GM12878 (cell line): ENCODE results near the gene BFSP2. TPM values are rescaled to one million over a fixed set of nuclear protein-coding genes. Genes with fewer than 3 reads are reported as not detected.

Experiments
- ATAC-seq: fragments of 200-7000 bp; cut with Tn5 transposase; 3 replicates; pipeline ENCODE4 v1.9.1; 2020; ENCODE audit warnings: mild to moderate bottlenecking, moderate library complexity
- BruUV-seq: library from RNA; stranded (reverse); fragments of 400-500 nt; replicated peaks from 2 replicates; lab custom pipeline; 2021; lab: Mats Ljungman, UMichigan
- CTCF ChIA-PET: fragments of 300-600 bp; sonication (Branson Sonifier 250); formaldehyde crosslinking; extraction: SDS; loops from one replicate; lab custom pipeline; 2021; ENCODE audit warnings: inconsistent platforms; lab: Yijun Ruan, JAX
- POLR2A ChIA-PET: fragments of 350-600 bp; formaldehyde crosslinking; extraction: SDS; loops from one replicate; lab custom pipeline; 2021; ENCODE audit warnings: inconsistent platforms; lab: Charles Lee
- RAD21 ChIA-PET: fragments of 300-600 bp; sonication (Branson Sonifier 250); formaldehyde crosslinking; loops from one replicate; lab custom pipeline; 2023; ENCODE audit warnings: antibody characterized with exemption; ENCODE audit not compliant: unreplicated experiment; lab: Charles Lee
- SMC1A ChIA-PET: fragments of 300-600 bp; sonication (Branson Sonifier 250); formaldehyde crosslinking; loops from one replicate; lab custom pipeline; 2023; ENCODE audit not compliant: unreplicated experiment, uncharacterized antibody; lab: Charles Lee
- DNase-seq: peaks from one replicate; pipeline ENCODE4 v3.0.0-alpha.2; 2011; ENCODE audit warnings: low read depth, low spot score
- FAIRE-seq: peaks from 3 replicates; lab custom pipeline; 2011; peaks lifted over from hg19 to GRCh38; lab: Jason Lieb, UNC
- H2AFZ ChIP-seq: 2 replicates; pipeline ENCODE4 v1.6.0; 2011; ENCODE audit warnings: low read depth, low read length, control low read depth; ENCODE audit not compliant: control insufficient read depth
- H3K27ac ChIP-seq: 2 replicates; pipeline ENCODE4 v1.5.1; 2011; ENCODE audit warnings: control low read depth; ENCODE audit not compliant: control insufficient read depth, insufficient read depth
- H3K27me3 ChIP-seq, 2 experiments: replicated peaks in 1 of 2; 2 replicates each; pipeline versions ENCODE4 v1.6.0 to v1.6.1; 2011; ENCODE audit warnings: low read length in 1 of 2; ENCODE audit not compliant: control insufficient read depth in 2 of 2, insufficient read depth in 2 of 2
- H3K36me3 ChIP-seq, 2 experiments: 2 replicates each; pipeline ENCODE4 v1.5.1; 2011; ENCODE audit warnings: low read length in 1 of 2; ENCODE audit not compliant: control insufficient read depth in 2 of 2, insufficient read depth in 2 of 2
- H3K4me1 ChIP-seq: 2 replicates; pipeline ENCODE4 v1.6.1; 2011; ENCODE audit warnings: mild to moderate bottlenecking, low read length, moderate library complexity, mixed read lengths; ENCODE audit not compliant: control insufficient read depth, insufficient read depth
- H3K4me2 ChIP-seq: 2 replicates; pipeline ENCODE4 v1.6.0; 2011; ENCODE audit warnings: control low read depth; ENCODE audit not compliant: control insufficient read depth, insufficient read depth
- H3K4me3 ChIP-seq: fragments of 200-600 bp; sonication (generic); 2 replicates; pipeline ENCODE4 v1.5.1; 2016
- H3K79me2 ChIP-seq: 2 replicates; pipeline ENCODE4 v1.6.0; 2011; ENCODE audit warnings: low read length; ENCODE audit not compliant: control insufficient read depth, insufficient read depth
- H3K9ac ChIP-seq: 2 replicates; pipeline ENCODE4 v1.8.0; 2011; ENCODE audit warnings: low read length, control low read depth, mixed read lengths; ENCODE audit not compliant: control insufficient read depth, insufficient read depth
- H3K9me3 ChIP-seq: replicated peaks from 3 replicates; pipeline ENCODE4 v1.5.1; 2011; ENCODE audit warnings: mild to moderate bottlenecking, low read length; ENCODE audit not compliant: control insufficient read depth, insufficient read depth
- H4K20me1 ChIP-seq: 2 replicates; pipeline ENCODE4 v1.6.0; 2011; ENCODE audit not compliant: control insufficient read depth, insufficient read depth
- BHLHE40 ChIP-seq, 2 experiments: fragments of 450-650 bp in 1 of 2; IDR thresholded peaks; 2 replicates each; pipeline ENCODE4 v1.6.1; 2011 to 2017; ENCODE audit warnings: low read depth in 2 of 2, borderline replicate concordance in 1 of 2, improper control_type of control experiment in 1 of 2, low read length in 1 of 2, mild to moderate bottlenecking in 1 of 2
- JUNB ChIP-seq: IDR thresholded peaks from 2 replicates; pipeline ENCODE4 v1.6.1; 2016; ENCODE audit warnings: antibody characterized with exemption, mild to moderate bottlenecking
- MEF2A ChIP-seq: IDR thresholded peaks from 2 replicates; pipeline ENCODE4 v1.6.1; 2011; ENCODE audit warnings: low read depth, mild to moderate bottlenecking, low read length, moderate library complexity; ENCODE audit not compliant: insufficient read depth
- PAX5 ChIP-seq: IDR thresholded peaks from 2 replicates; pipeline ENCODE4 v1.6.1; 2011; ENCODE audit warnings: low read depth, low read length, borderline replicate concordance
- PML ChIP-seq: IDR thresholded peaks from 2 replicates; pipeline ENCODE4 v1.6.1; 2012; ENCODE audit warnings: low read length, inconsistent platforms
- POU2F2 ChIP-seq: IDR thresholded peaks from 3 replicates; pipeline ENCODE4 v1.6.1; 2011; ENCODE audit warnings: low read depth, mild to moderate bottlenecking, low read length, borderline replicate concordance
- SIX5 ChIP-seq: IDR thresholded peaks from 2 replicates; pipeline ENCODE4 v1.6.1; 2011; ENCODE audit warnings: mild to moderate bottlenecking, low read depth, low read length, moderate library complexity; ENCODE audit not compliant: severe bottlenecking
- TARDBP ChIP-seq: IDR thresholded peaks from 2 replicates; pipeline ENCODE4 v1.6.1; 2016; ENCODE audit warnings: borderline replicate concordance
- WGBS: methylation state at CpG from one replicate; pipeline ENCODE4 v1.1.6; 2016; ENCODE audit warnings: low lambda C conversion rate; ENCODE audit not compliant: insufficient replicate concordance, insufficient coverage; ENCODE audit errors: missing lambda C conversion rate; 5-methylcytosine and 5-hydroxymethylcytosine counted together
- in situ Hi-C: fragments of 300-500 bp; cut with MboI; formaldehyde crosslinking; loops from 9 replicates; pipeline ENCODE4 v1.14.3; 2018; ENCODE audit warnings: mixed read lengths
- intact Hi-C: fragments of 100-400 bp; cut with micrococcal nuclease; formaldehyde crosslinking; loops from one replicate; pipeline ENCODE4 v1.14.2; 2022; ENCODE audit not compliant: unreplicated experiment
- polyA plus RNA-seq, 11 experiments: library from polyadenylated mRNA; depleted of rRNA in 4 of 11; unstranded in 6 of 11; stranded (reverse) in 5 of 11; fragments of >200 nt; fragmentation: Nextera tagmentation in 4 of 11; fragmentation: Illumina TruSeq in 1 of 11; extraction: Ambion mirVana in 4 of 11; extraction: Trizol in 1 of 11; gene quantifications; 1 replicate in 1 of 11; 2 replicates in 10 of 11; pipeline versions ENCODE4 v1.2.1 to v1.2.3, GENCODE V29; 2011 to 2016; ENCODE audit warnings: inconsistent platforms in 2 of 11, missing spikeins in 2 of 11, low read depth in 1 of 11
- total RNA-seq, 4 experiments: library from RNA; depleted of rRNA in 3 of 4; stranded (reverse); fragments of >200 nt in 3 of 4; fragmentation: Illumina TruSeq in 1 of 4; extraction: Trizol in 1 of 4; gene quantifications; 2 replicates each; pipeline versions ENCODE4 v1.2.1 to v1.2.3, GENCODE V29; 2013 to 2021
- TF ChIP-seq, protein P1 (sequence below), 3 experiments: IDR thresholded peaks in 2 of 3; conservative IDR thresholded peaks in 1 of 3; 2 replicates each; pipeline ENCODE4 v1.5.1; 2011; ENCODE audit warnings: low read depth in 3 of 3, low read length in 3 of 3, mild to moderate bottlenecking in 3 of 3, control low read depth in 2 of 3, moderate library complexity in 2 of 3, inconsistent platforms in 1 of 3, mixed read lengths in 1 of 3; ENCODE audit not compliant: control insufficient read depth in 2 of 3, insufficient read depth in 1 of 3; ENCODE audit errors: extremely low read depth in 1 of 3

Gene BFSP2
- total and polyA plus RNA-seq, 10 of the 15 experiments (the other 5 are each of a cell fraction or from before 2014, with no cell fraction given), result 1.5 to 20.4 (median 7.3) TPM

DNA sequence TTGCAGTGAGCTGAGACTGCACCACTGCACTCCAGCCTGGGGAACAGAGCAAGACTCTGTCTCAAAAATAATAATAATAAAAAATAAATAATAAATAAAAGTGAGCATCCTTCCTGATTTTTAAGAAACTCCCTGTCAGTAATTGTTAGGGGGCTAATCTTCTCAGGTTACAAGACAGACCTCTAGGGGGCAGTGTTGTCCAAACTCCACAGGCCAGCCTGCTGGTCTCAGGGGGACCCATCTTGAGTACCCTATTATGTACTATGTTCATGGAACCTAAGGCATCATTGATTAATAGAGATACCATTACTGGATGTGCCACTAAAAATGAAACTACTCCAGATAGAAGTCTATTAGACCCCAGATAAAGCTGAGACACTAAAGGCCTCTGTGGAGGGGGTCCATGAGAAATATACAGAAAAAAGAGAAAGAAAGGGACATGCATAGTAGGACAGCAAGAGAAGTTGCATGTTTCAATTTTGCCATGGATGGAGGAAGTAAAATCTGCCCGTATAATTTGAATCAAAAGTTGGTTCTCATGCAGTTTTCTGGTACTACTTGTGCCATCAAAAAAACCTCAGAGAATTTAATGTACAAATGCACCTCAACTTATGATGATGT is 88.2 kb downstream of the BFSP2 start (continued):
- TF ChIP-seq, protein P1, sequence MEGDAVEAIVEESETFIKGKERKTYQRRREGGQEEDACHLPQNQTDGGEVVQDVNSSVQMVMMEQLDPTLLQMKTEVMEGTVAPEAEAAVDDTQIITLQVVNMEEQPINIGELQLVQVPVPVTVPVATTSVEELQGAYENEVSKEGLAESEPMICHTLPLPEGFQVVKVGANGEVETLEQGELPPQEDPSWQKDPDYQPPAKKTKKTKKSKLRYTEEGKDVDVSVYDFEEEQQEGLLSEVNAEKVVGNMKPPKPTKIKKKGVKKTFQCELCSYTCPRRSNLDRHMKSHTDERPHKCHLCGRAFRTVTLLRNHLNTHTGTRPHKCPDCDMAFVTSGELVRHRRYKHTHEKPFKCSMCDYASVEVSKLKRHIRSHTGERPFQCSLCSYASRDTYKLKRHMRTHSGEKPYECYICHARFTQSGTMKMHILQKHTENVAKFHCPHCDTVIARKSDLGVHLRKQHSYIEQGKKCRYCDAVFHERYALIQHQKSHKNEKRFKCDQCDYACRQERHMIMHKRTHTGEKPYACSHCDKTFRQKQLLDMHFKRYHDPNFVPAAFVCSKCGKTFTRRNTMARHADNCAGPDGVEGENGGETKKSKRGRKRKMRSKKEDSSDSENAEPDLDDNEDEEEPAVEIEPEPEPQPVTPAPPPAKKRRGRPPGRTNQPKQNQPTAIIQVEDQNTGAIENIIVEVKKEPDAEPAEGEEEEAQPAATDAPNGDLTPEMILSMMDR (IDR thresholded peaks at IDR 0.05 in 2 of 3, conservative IDR thresholded peaks at IDR 0.05 in 1 of 3; ENCODE audit: control insufficient read depth in 2 of 3, extremely low read depth in 1 of 3, insufficient read depth in 1 of 3, low read depth in 3 of 3, low read length in 3 of 3), result peak; percentile 26 to 36 (median 35); a peak in 3 of 6 replicates
- TF ChIP-seq PML (no peak), JUNB (0 out of 2 replicates have a peak, but pooled peaks have one; percentile 29)

- POLR2A ChIA-PET, result interaction anchor here (1.3 to 1.7 kb wide), 2 partner anchors 10 to 22 kb away, joined by 5 to 8 read pairs; no protein-coding TSS in a partner anchor
- DNase-seq (no peak), FAIRE-seq (no peak), ATAC-seq (no peak)
- WGBS, result 83% methylated on average over 3 of the region's 3 CpGs
- H3K27me3 ChIP-seq, result no peaks in the 10 kb centered on the region
- peak overlapping the region; percentile 88 for H3K27ac ChIP-seq
- no TSS peak for BruUV-seq
- CTCF ChIA-PET, result interaction anchor here (0.6 to 9.7 kb wide), 13 partner anchors 9 to 329 kb away, joined by 3 to 86 read pairs (median 6); no protein-coding TSS in a partner anchor
- RAD21 ChIA-PET, result interaction anchor here (0.8 to 4.3 kb wide), 5 partner anchors 9 to 88 kb away, joined by 3 to 33 read pairs (median 8); no protein-coding TSS in a partner anchor
- H2AFZ ChIP-seq, result peak overlapping the region; percentile 33
- in situ Hi-C loops, result loop anchor here (5.0 kb wide), 1 partner anchor 83 kb away; the partner anchor contains the start of gene CDV3
- peaks cover 11% of the 10 kb centered on the region for H3K9me3 ChIP-seq
- TF ChIP-seq PML (no peak), MEF2A (0 out of 2 replicates have a peak, but pooled peaks have one; percentile 19), BHLHE40 (IDR thresholded peaks at IDR 0.05; ENCODE audit: borderline replicate concordance in 1 of 2, low read depth in 2 of 2, low read length in 1 of 2) (peak in 1 of 2 experiments; percentile 14; a peak in 1 of 4 replicates), SIX5 (peak; percentile 37), PAX5 (no peak), TARDBP (no peak), POU2F2 (peak; percentile 79; the same call in 1 of the 3 replicates)
- H3K9ac ChIP-seq, result 0 out of 2 replicates have a peak overlapping the region, but pooled peaks have one; percentile 30
- peaks cover 15% of the 10 kb centered on the region for H3K79me2 ChIP-seq
- peak overlapping the region; percentile 49; the same call in 1 of the 2 replicates for H3K4me3 ChIP-seq
- H3K4me2 ChIP-seq, result peak overlapping the region; percentile 93
- H4K20me1 ChIP-seq, result no peaks in the 10 kb centered on the region
- intact Hi-C loops, result no loop called here
- peaks cover 47% of the 10 kb centered on the region for H3K4me1 ChIP-seq
- SMC1A ChIA-PET, result interaction anchor here (0.6 to 5.7 kb wide), 20 partner anchors 10 to 331 kb away, joined by 3 to 76 read pairs (median 4); partner anchors contain the start of genes CDV3 and TOPBP1
- no peaks in the 10 kb centered on the region; a peak in 1 of 4 replicates for H3K36me3 ChIP-seq
Observed at GRCh38 chr3:133488785-133489367, 89.0 kb downstream of the BFSP2 start.
